GM12892 (cell line): ENCODE data around the gene JUP.

Experiments used
- DNase-seq: peaks from one replicate; pipeline ENCODE4 v3.0.0; 2011; ENCODE audit not compliant: insufficient read length
- FAIRE-seq: peaks from 2 replicates; lab custom pipeline; 2011; peaks lifted over from hg19 to GRCh38; lab: Jason Lieb, UNC
- POLR2A ChIP-seq: IDR thresholded peaks from 2 replicates; pipeline ENCODE4 v1.6.1; 2011; ENCODE audit warnings: low read depth, low read length, control low read depth
- POLR2AphosphoS5 ChIP-seq: IDR thresholded peaks from 2 replicates; pipeline ENCODE4 v1.6.1; 2011; ENCODE audit warnings: low read depth, low read length, control low read depth
- TAF1 ChIP-seq: IDR thresholded peaks from 2 replicates; pipeline ENCODE4 v1.6.1; 2011; ENCODE audit warnings: low read depth, mild to moderate bottlenecking, control low read depth, low read length, borderline replicate concordance

Gene JUP

GRCh38 chr17:41763327-41763726, 23.2 kb downstream of the JUP start:
- DNase-seq (no peak), FAIRE-seq (no peak)
- TF ChIP-seq TAF1 (no peak), POLR2AphosphoS5 (no peak), POLR2A (no peak)

GRCh38 chr17:41762841-41763240, 23.7 kb downstream of the JUP start:
- FAIRE-seq (no peak), DNase-seq (no peak)
- no peak for TF ChIP-seq POLR2AphosphoS5
- TF ChIP-seq POLR2A: no peak
- no peak for TF ChIP-seq TAF1

GRCh38 chr17:41762391-41762790, 24.1 kb downstream of the JUP start:
- no peak for TF ChIP-seq TAF1
- DNase-seq: no peak
- FAIRE-seq: no peak

DNA sequence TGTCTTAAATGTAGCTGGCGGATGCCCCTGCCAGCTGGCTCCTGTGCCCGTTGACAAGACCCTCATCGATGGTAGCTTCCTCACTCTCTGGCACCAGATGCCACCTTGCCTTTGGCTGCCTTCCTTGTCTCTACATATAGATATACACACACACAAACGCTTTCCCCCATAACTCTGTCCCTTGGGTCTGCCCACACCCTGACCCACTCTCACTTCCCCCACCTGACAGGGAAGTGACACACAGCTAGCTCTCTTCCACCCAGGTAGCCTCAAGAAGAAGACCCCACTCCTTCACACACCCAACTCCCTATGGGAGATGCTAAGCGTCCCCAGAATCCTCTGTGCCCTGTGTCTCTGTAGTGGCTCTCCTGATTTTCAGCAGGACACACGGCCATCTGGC, 25.6 kb downstream of the JUP start:
- TF ChIP-seq TAF1: no peak
- no peak for TF ChIP-seq POLR2AphosphoS5
- no peak for TF ChIP-seq POLR2A
- FAIRE-seq (no peak), DNase-seq (no peak)

DNA sequence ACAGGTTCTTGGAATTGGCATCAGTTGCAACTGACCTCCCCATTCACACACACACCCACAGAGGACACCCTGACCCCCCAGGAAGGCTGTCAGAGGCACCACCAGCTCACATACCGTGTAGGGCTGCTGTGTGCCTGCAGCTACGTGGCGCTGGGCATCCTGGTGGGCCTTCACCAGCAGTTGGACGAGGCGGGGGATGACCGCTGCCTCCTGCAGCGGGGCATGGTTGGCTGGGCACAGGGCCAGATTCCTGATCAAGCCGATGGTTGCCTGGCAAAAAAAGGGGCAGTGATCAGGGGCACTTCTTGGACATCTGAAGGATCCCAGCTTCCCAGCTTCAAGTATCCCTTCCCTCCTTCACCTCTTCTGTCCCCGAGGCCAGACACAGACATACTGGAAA, 27.9 kb downstream of the JUP start:
- no peak for DNase-seq
- no peak for TF ChIP-seq POLR2AphosphoS5
- no peak for TF ChIP-seq POLR2A
- no peak for TF ChIP-seq TAF1
- FAIRE-seq: no peak

- no peak for DNase-seq
- FAIRE-seq: no peak
- TF ChIP-seq TAF1: no peak
- TF ChIP-seq POLR2A: no peak
- TF ChIP-seq POLR2AphosphoS5: no peak
Observed at GRCh38 chr17:41754066-41754465, 32.4 kb downstream of the JUP start.

DNA sequence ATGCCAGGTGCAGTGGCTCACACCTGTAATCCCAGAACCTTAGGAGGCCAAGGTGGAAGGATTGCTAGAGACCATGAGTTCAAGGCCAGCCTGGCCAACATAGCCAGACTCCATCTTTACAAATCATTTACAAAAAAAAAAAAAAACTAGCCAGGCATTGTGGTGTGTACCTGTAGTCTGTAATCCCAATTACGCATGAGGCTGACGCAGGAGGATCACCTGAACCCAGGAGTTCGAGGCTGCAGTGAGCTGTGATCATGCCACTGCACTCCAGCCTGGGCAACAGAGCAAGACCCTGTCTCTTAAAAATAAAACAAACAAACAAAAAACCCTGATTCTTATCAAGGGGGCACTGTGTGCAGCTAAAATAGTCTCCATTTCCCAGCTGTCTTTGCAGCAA, 35.2 kb downstream of the JUP start:
- TF ChIP-seq POLR2A (no peak), POLR2AphosphoS5 (no peak), TAF1 (no peak)
- DNase-seq: no peak
- FAIRE-seq: no peak

DNA sequence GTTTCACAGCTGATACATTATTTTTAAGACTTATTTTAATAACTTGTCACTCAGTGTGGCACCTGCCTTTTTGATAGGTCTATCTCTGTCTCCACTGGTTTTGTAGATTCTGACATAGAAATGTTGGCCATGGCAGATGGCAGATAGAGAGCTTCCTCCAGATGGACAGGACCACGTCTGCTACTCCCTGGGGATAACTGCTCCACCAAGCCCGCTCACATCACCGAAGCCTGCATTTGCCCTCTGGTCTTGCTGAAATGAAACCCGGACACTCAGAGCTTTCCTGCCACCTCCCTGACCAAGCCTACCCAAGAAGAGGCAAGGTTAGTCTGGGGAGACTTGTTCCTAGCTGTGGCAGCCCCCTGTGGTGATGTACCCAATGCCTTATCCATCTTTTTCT, 35.6 kb downstream of the JUP start:
- DNase-seq (no peak), FAIRE-seq (no peak)
- TF ChIP-seq POLR2AphosphoS5: no peak
- no peak for TF ChIP-seq POLR2A
- no peak for TF ChIP-seq TAF1

DNA sequence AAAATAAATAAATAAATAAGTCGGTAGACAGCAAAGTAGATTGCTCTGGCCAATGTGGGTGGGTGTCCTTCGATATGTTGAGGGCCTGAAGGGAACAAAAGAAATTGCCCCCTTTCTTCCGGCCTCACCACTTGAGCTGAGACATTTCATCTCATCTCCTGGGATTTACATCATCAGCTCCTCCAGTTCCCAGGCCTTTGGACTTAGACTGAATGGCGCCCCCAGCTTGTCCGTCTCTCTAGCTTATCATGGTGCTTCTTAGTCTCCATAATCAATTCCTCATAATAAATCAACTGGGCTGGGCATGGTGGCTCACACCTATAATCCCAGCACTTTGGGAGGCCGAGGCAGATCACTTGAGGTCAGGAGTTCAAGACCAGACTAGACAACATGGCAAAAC, 38.2 kb downstream of the JUP start:
- DNase-seq: no peak
- TF ChIP-seq POLR2A (no peak), POLR2AphosphoS5 (no peak), TAF1 (no peak)
- FAIRE-seq: no peak

GRCh38 chr17:41741709-41742108, 44.8 kb downstream of the JUP start:
- FAIRE-seq (no peak), DNase-seq (no peak)
- TF ChIP-seq POLR2A: no peak
- TF ChIP-seq POLR2AphosphoS5: no peak
- no peak for TF ChIP-seq TAF1

DNA sequence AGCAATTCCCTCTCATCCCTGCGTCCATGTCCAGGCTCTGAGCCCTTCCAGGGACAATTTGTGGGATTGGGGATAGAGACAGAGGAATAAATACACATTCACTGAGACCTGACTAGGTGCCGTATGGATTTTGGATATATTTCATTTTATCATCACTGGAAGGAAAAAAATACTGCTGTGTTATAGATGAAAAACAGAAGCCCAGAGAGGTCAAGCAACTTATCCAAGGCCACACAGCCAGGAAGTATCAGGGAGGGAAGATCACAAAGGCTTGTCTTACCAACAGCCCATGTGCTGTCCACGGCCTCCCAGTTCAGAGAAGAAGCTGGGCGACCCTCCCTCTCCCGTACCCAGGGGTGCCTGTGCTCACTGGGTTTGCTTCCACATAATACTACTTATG, 46.0 kb downstream of the JUP start:
- TF ChIP-seq POLR2AphosphoS5 (no peak), TAF1 (no peak), POLR2A (no peak)
- FAIRE-seq: no peak

DNA sequence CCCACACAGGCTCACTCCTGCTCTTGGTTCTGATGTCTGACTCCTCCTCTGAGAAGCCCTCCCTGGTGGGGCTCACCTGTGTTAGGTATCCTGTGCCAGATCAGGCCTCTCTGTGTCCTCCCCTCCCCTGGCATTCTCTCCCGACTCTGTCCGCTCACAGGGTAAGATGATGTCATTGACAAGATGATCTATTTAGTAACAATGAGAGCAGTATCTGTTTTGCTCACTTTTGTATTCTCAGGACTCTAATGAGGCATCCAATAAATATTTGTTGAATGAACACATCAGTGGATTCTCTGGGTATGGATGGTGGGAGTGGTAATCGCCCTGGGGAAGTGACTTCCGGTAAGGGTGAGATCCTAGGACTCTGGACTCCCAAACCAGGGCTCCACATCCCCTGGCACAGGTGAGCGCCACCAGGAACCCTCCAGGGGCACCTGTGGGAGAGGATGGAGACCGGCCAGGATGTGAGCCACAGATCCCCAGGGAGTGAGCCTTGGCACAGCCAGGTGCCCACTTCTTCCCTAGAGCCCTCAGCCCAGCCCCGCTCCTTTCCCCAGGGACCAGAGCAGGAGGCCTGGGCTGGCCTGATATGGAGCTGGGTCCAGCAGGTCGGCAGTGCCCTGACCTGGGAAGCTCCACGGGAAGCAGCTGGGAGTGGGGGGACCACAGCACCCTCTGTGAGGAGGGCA, 46.7 kb downstream of the JUP start:
- FAIRE-seq: no peak
- no peak for DNase-seq
- TF ChIP-seq TAF1: no peak

More for the DNA sequence above, 46.0 kb downstream of the JUP start:
- DNase-seq: no peak

- DNase-seq (no peak), FAIRE-seq (no peak)
- TF ChIP-seq POLR2AphosphoS5: no peak
- no peak for TF ChIP-seq POLR2A
- TF ChIP-seq TAF1: no peak
Observed at GRCh38 chr17:41738801-41739112, 47.8 kb downstream of the JUP start.
